Adipocyte (in vitro differentiated cells): ENCODE data around the gene PLCB4.

Source experiments
- DNase-seq: peaks from one replicate; pipeline ENCODE4 v3.0.0-alpha.2; 2015; ENCODE audit warnings: low read depth
- H3K27me3 ChIP-seq: replicated peaks from 2 replicates; pipeline ENCODE4 v1.7.0; 2013; ENCODE audit warnings: mild to moderate bottlenecking, low read length, moderate library complexity; ENCODE audit not compliant: control insufficient read depth, insufficient read depth
- H3K36me3 ChIP-seq: 2 replicates; pipeline ENCODE4 v1.7.0; 2013; ENCODE audit warnings: low read length, mild to moderate bottlenecking, moderate library complexity; ENCODE audit not compliant: control insufficient read depth, insufficient read depth, severe bottlenecking
- H3K4me1 ChIP-seq: 2 replicates; pipeline ENCODE4 v1.7.0; 2013; ENCODE audit warnings: mild to moderate bottlenecking, low read length, moderate library complexity; ENCODE audit not compliant: control insufficient read depth, insufficient read depth
- H3K4me3 ChIP-seq: 2 replicates; pipeline ENCODE4 v1.7.0; 2013; ENCODE audit warnings: mild to moderate bottlenecking, low read length, moderate library complexity
- H3K9ac ChIP-seq: 2 replicates; pipeline ENCODE4 v1.7.0; 2013; ENCODE audit warnings: mild to moderate bottlenecking, low read length, moderate library complexity
- H3K9me3 ChIP-seq: 2 replicates; pipeline ENCODE4 v1.7.0; 2013; ENCODE audit warnings: mild to moderate bottlenecking, low read length, moderate library complexity; ENCODE audit not compliant: control insufficient read depth

Gene PLCB4

GRCh38 chr20:9514072-9514460, 445.2 kb downstream of the PLCB4 start:
- Histone ChIP-seq H3K36me3 (no peaks in the 10 kb centered on the region), H3K27me3 (peaks cover 86% of the 10 kb centered on the region), H3K4me3 (no peak overlapping the region), H3K9ac (no peak overlapping the region), H3K4me1 (peaks cover 8% of the 10 kb centered on the region), H3K9me3 (no peaks in the 10 kb centered on the region)
- no peak for DNase-seq

DNA sequence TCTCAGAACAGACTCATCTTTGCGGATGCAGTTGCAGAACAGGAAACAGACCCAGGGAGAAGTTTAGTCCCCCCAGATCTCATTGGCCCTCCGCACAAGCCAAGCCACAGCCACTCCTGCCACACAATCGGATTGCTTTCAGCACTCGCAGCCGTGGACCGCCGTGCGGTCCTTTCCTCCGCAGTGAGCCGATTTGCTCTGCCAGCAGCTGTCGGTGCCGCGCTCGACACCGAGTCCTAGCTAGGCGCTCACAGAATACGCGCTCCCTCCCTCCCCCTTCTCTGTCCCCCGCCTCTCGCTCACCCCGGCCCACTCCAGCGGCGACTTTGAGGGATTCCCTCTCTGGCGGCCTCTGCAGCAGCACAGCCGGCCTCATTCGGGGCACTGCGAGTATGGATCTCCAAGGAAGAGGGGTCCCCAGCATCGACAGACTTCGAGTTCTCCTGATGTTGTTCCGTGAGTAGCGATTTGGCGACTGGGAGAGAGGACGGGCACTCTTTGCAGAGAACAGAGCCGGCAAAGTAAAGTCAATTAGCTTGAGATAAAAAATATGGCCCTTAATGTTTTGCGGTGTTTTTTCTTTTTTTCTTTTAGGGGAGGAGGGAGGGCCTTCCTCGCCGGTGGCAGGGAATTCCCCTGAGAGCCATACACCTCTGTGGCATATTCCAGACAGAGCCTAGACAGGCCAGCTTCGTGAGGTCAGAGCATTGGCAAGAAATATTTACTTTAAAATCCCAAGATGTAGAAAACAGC, 445.8 kb downstream of the PLCB4 start, which contains the start of gene LAMP5:
TSS of gene LAMP5 (plus strand) at position 130 of the 753 bp plus-strand sequence. CDS start at position 393, 263 bp downstream.
- Histone ChIP-seq H3K36me3 (no peaks in the 10 kb centered on the region), H3K9me3 (no peaks in the 10 kb centered on the region), H3K4me3 (peak within 1 kb of the TSS; percentile 52), H3K9ac (no peak within 1 kb of the TSS), H3K4me1 (peaks cover 8% of the 10 kb centered on the region), H3K27me3 (peaks cover 86% of the 10 kb centered on the region)
- DNase-seq, result peak; percentile 67

DNA sequence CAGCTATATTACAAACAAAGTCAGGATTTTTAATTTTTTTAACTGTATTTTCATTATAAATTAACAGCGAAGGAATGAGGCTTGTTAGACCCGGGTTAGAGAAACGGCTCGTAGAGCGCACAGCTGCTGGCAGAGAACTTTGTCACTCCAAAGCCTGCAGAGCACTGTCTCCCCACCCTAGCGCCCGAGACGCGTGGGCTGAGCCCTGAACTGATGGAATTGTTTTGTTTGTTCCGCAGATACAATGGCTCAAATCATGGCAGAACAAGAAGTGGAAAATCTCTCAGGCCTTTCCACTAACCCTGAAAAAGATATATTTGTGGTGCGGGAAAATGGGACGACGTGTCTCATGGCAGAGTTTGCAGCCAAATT, 446.3 kb downstream of the PLCB4 start:
- Histone ChIP-seq H3K9me3 (no peaks in the 10 kb centered on the region), H3K9ac (no peak overlapping the region), H3K27me3 (peaks cover 86% of the 10 kb centered on the region), H3K4me1 (peaks cover 8% of the 10 kb centered on the region), H3K36me3 (no peaks in the 10 kb centered on the region), H3K4me3 (no peak overlapping the region)
- DNase-seq, result peak; percentile 24

DNA sequence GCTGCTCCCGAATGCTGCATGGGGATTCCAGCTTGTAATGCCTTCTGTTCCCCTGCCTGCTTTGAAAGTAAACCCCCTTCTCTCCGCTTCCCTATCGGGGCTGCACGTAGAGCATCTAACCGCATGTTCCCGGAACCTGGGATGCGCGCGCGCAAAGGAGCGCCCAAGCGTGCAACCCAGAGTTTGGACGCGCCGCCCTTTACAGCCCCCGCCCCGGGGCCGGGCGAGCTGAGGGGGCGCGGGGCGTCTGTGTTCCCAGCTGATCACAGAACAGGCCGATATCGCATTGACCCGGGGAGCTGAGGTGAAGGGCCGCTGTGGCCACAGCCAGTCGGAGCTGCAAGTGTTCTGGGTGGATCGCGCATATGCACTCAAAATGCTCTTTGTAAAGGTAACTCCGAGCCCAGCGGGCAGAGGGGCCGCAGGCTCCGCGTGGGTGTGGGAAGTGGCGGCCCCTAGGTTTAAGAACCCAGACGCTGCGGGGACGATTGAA, 446.9 kb downstream of the PLCB4 start:
- H3K27me3 ChIP-seq, result peaks cover 86% of the 10 kb centered on the region
- DNase-seq, result no peak
- no peaks in the 10 kb centered on the region for H3K36me3 ChIP-seq
- no peak overlapping the region for H3K4me3 ChIP-seq
- no peak overlapping the region for H3K9ac ChIP-seq
- H3K9me3 ChIP-seq, result no peaks in the 10 kb centered on the region
- peaks cover 8% of the 10 kb centered on the region for H3K4me1 ChIP-seq

GRCh38 chr20:9516234-9516871, 447.5 kb downstream of the PLCB4 start:
- Histone ChIP-seq H3K4me1 (peaks cover 8% of the 10 kb centered on the region), H3K36me3 (no peaks in the 10 kb centered on the region), H3K4me3 (no peak overlapping the region), H3K9ac (no peak overlapping the region), H3K27me3 (peaks cover 87% of the 10 kb centered on the region), H3K9me3 (no peaks in the 10 kb centered on the region)
- DNase-seq, result no peak

DNA sequence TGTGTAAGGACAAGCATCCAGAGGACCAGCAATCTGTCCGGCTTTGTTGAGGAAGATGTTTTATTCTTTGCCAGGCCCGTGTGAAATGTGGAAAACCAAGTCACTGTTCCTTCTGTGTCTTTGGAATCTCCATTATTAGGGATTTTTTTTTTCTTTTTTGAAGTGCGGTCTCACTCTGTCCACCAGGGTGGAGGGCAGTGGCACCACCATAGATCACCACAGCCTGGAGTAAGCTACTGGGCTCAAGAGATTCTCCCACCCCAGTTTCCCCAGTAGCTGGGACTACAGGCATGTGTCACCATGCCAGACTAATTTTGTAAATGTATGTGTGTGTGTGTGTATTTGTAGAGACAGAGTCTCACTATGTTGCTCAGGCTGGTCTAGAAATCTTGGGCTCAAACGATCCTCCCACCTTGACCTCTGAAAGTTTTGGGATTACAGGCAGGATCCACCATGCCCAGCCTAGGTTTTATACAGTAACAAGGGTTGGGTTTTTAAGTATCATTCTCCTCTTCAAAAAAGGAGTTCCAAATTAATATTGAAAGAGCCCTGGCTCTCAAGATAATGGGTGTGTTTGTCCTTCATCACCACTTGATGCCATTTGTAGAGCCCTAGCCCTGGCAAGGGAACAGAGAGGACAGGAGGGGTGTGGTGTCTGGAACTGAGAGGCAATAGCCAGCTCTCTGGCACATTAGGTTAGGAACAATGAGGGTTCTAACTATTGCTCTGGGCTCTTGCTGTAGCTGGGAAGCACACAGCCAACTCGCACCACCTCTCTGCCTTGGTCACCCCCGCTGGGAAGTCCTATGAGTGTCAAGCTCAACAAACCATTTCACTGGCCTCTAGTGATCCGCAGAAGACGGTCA, 448.6 kb downstream of the PLCB4 start:
- H3K27me3 ChIP-seq, result peaks cover 85% of the 10 kb centered on the region
- DNase-seq, result no peak
- H3K4me1 ChIP-seq, result peaks cover 8% of the 10 kb centered on the region
- H3K36me3 ChIP-seq, result no peaks in the 10 kb centered on the region
- H3K9ac ChIP-seq, result no peak overlapping the region
- H3K4me3 ChIP-seq, result no peak overlapping the region
- no peaks in the 10 kb centered on the region for H3K9me3 ChIP-seq

- no peak overlapping the region for H3K9ac ChIP-seq
- peaks cover 8% of the 10 kb centered on the region for H3K4me1 ChIP-seq
- no peaks in the 10 kb centered on the region for H3K36me3 ChIP-seq
These were observed 449.8 kb downstream of the PLCB4 start for GRCh38 chr20:9518576-9519175.

GRCh38 chr20:9520086-9520485, 451.2 kb downstream of the PLCB4 start:
- Histone ChIP-seq H3K9me3 (no peaks in the 10 kb centered on the region), H3K9ac (no peak overlapping the region), H3K36me3 (no peaks in the 10 kb centered on the region), H3K4me3 (no peak overlapping the region), H3K27me3 (peaks cover 67% of the 10 kb centered on the region), H3K4me1 (peaks cover 3% of the 10 kb centered on the region)
- DNase-seq, result no peak

More at GRCh38 chr20:9518576-9519175, 449.8 kb downstream of the PLCB4 start:
- Histone ChIP-seq H3K9me3 (no peaks in the 10 kb centered on the region), H3K4me3 (no peak overlapping the region), H3K27me3 (peaks cover 79% of the 10 kb centered on the region)
- no peak for DNase-seq

GRCh38 chr20:9523636-9524035, 454.7 kb downstream of the PLCB4 start:
- peaks cover 42% of the 10 kb centered on the region for H3K27me3 ChIP-seq
- no peaks in the 10 kb centered on the region for H3K9me3 ChIP-seq
- H3K4me1 ChIP-seq, result no peaks in the 10 kb centered on the region
- no peak overlapping the region for H3K4me3 ChIP-seq
- DNase-seq, result no peak
- no peak overlapping the region for H3K9ac ChIP-seq
- no peaks in the 10 kb centered on the region for H3K36me3 ChIP-seq
